SK-N-MC (cell line): Measurements from ENCODE around the gene ABCA12.

Source experiments
- EZH2 ChIP-seq: fragments of 200-600 bp; sonication (generic); IDR thresholded peaks from one replicate; pipeline ENCODE4 v1.6.1; 2017; ENCODE audit warnings: antibody characterized with exemption
- FOXP2 ChIP-seq: optimal IDR thresholded peaks from 2 replicates; pipeline ENCODE3; 2011; ENCODE audit warnings: mild to moderate bottlenecking, moderate library complexity; ENCODE audit not compliant: insufficient read depth; ENCODE audit errors: extremely low read length, control extremely low read depth
- POLR2AphosphoS5 ChIP-seq: IDR thresholded peaks from 2 replicates; pipeline ENCODE4 v1.6.1; 2012; ENCODE audit warnings: mild to moderate bottlenecking, low read depth, low read length, borderline replicate concordance

- TF ChIP-seq EZH2 (no peak), POLR2AphosphoS5 (no peak), FOXP2 (no peak)
Observed at GRCh38 chr2:215140166-215140707, 1.8 kb upstream of the ABCA12 start.
